Tibial nerve (tissue), 4 donors: Measurements from ENCODE around the gene PLXDC1. TPM values are rescaled to one million over a fixed set of nuclear protein-coding genes. Genes with fewer than 3 reads are reported as not detected.
A peak's percentile ranks its signal among the peaks of the same experiment; 100 is the strongest.

ENCODE experiments used
- DNase-seq, 2 donors: peaks; one replicate each; pipeline ENCODE4 v3.0.0-alpha.2; 2019; ENCODE audit warnings: low spot score in 2 of 2
- H3K27ac ChIP-seq, 4 donors: fragments of 200-600 bp; sonication (generic) in 3 of 4; one replicate each; pipeline ENCODE4 v1.5.1; 2017 to 2019; ENCODE audit warnings: mild to moderate bottlenecking in 1 of 4
- H3K27me3 ChIP-seq, 2 donors: fragments of 200-600 bp; sonication (generic) in 1 of 2; one replicate each; pipeline versions ENCODE4 v1.5.1 to v1.6.0; 2017 to 2019
- H3K36me3 ChIP-seq, 3 donors: fragments of 200-600 bp; sonication (generic); one replicate each; pipeline ENCODE4 v1.5.1; 2018 to 2019
- H3K4me1 ChIP-seq, 4 donors: fragments of 200-600 bp; sonication (generic) in 3 of 4; one replicate each; pipeline ENCODE4 v1.5.1; 2017 to 2019
- H3K4me3 ChIP-seq, 4 donors: fragments of 200-600 bp; sonication (generic) in 3 of 4; one replicate each; pipeline ENCODE4 v1.5.1; 2017 to 2019; ENCODE audit warnings: mild to moderate bottlenecking in 1 of 4, moderate library complexity in 1 of 4
- H3K9me3 ChIP-seq, 4 donors: fragments of 200-600 bp; sonication (generic) in 3 of 4; one replicate each; pipeline ENCODE4 v1.5.1; 2017 to 2019
- CTCF ChIP-seq, 5 experiments: fragments of 200-600 bp in 3 of 5; fragments of 450-650 bp in 2 of 5; sonication (generic) in 3 of 5; IDR thresholded peaks; one replicate each; pipeline ENCODE4 v1.5.1; 2016 to 2019; ENCODE audit warnings: antibody characterized with exemption in 5 of 5, mild to moderate bottlenecking in 3 of 5, moderate library complexity in 2 of 5
- EP300 ChIP-seq, 2 donors: sonication (generic); formaldehyde crosslinking; IDR thresholded peaks; one replicate each; pipeline ENCODE4 v1.6.1; 2017; ENCODE audit warnings: antibody characterized with exemption in 2 of 2, mild to moderate bottlenecking in 1 of 2
- POLR2A ChIP-seq, 2 donors: fragments of 450-650 bp; IDR thresholded peaks; one replicate each; pipeline ENCODE4 v1.6.1; 2017; ENCODE audit warnings: antibody characterized with exemption in 2 of 2, mild to moderate bottlenecking in 2 of 2, moderate library complexity in 2 of 2
- WGBS, 2 donors: methylation state at CpG; one replicate each; pipeline ENCODE4 v1.1.5; 2018; 5-methylcytosine and 5-hydroxymethylcytosine counted together
- total RNA-seq, 4 donors: library from RNA; depleted of rRNA; stranded (reverse); fragments of >200 nt; gene quantifications; one replicate each; pipeline ENCODE4 v1.1.0, GENCODE V29; 2016

PLXDC1 gene
- total RNA-seq, 4 donors from 2014 or later = 34.1 to 95.1 (median 42.4) TPM

GRCh38 chr17:39073353-39073752 lies 78.1 kb downstream of the PLXDC1 start:
- WGBS, 2 donors = 71 to 85% methylated on average over 3 of the region's 3 CpGs
- Histone ChIP-seq H3K4me3 (no peak overlapping the region), H3K27ac (no peak overlapping the region), H3K36me3 (peaks cover 0 to 6% (median 0%) of the 10 kb centered on the region in 3 donors), H3K4me1 (no peaks in the 10 kb centered on the region), H3K27me3 (no peaks in the 10 kb centered on the region), H3K9me3 (no peaks in the 10 kb centered on the region)
- TF ChIP-seq CTCF (IDR thresholded peaks at IDR 0.05) (no peak), EP300 (IDR thresholded peaks at IDR 0.05) (no peak), POLR2A (IDR thresholded peaks at IDR 0.05) (no peak)
- DNase-seq = no peak

GRCh38 chr17:39071573-39071972 lies 79.9 kb downstream of the PLXDC1 start:
- no peak for DNase-seq
- Histone ChIP-seq H3K27ac (no peak overlapping the region), H3K36me3 (peaks cover 0 to 6% (median 0%) of the 10 kb centered on the region in 3 donors), H3K27me3 (no peaks in the 10 kb centered on the region), H3K4me3 (no peak overlapping the region), H3K9me3 (no peaks in the 10 kb centered on the region), H3K4me1 (no peaks in the 10 kb centered on the region)
- WGBS, 2 donors = 79 to 89% methylated on average over 3 of the region's 4 CpGs
- no peak for TF ChIP-seq EP300 (IDR thresholded peaks at IDR 0.05)
- TF ChIP-seq CTCF (IDR thresholded peaks at IDR 0.05) = no peak
- no peak for TF ChIP-seq POLR2A (IDR thresholded peaks at IDR 0.05)

GRCh38 chr17:39069114-39069756 lies 82.2 kb downstream of the PLXDC1 start:
- WGBS, 2 donors = 73 to 75% methylated on average over 8 of the region's 8 CpGs
- no peak for DNase-seq
- H3K27ac ChIP-seq = no peak overlapping the region
- no peak overlapping the region for H3K4me3 ChIP-seq
- peaks cover 0 to 8% (median 3%) of the 10 kb centered on the region in 4 donors for H3K4me1 ChIP-seq
- TF ChIP-seq CTCF (IDR thresholded peaks at IDR 0.05) (peak; percentile 17 to 56 (median 37)), EP300 (IDR thresholded peaks at IDR 0.05) (no peak), POLR2A (IDR thresholded peaks at IDR 0.05) (no peak)
- no peaks in the 10 kb centered on the region for H3K9me3 ChIP-seq
- no peaks in the 10 kb centered on the region for H3K27me3 ChIP-seq
- H3K36me3 ChIP-seq = peaks cover 0 to 11% (median 0%) of the 10 kb centered on the region in 3 donors

GRCh38 chr17:39064819-39065218 lies 86.6 kb downstream of the PLXDC1 start:
- no peak for DNase-seq
- no peak overlapping the region for H3K27ac ChIP-seq
- WGBS, 2 donors = 73% methylated on average over 5 of the region's 5 CpGs
- no peaks in the 10 kb centered on the region for H3K9me3 ChIP-seq
- TF ChIP-seq CTCF (IDR thresholded peaks at IDR 0.05) = no peak
- no peak for TF ChIP-seq POLR2A (IDR thresholded peaks at IDR 0.05)
- TF ChIP-seq EP300 (IDR thresholded peaks at IDR 0.05) = no peak
- no peaks in the 10 kb centered on the region for H3K27me3 ChIP-seq
- peaks cover 0 to 26% (median 3%) of the 10 kb centered on the region in 4 donors for H3K4me1 ChIP-seq
- H3K4me3 ChIP-seq = no peak overlapping the region
- peaks cover 0 to 4% (median 0%) of the 10 kb centered on the region in 3 donors for H3K36me3 ChIP-seq

- Histone ChIP-seq H3K4me1 (peaks cover 0 to 26% (median 3%) of the 10 kb centered on the region in 4 donors), H3K27ac (no peak overlapping the region), H3K4me3 (no peak overlapping the region), H3K27me3 (no peaks in the 10 kb centered on the region), H3K36me3 (peaks cover 0 to 4% (median 0%) of the 10 kb centered on the region in 3 donors), H3K9me3 (no peaks in the 10 kb centered on the region)
- WGBS, 2 donors = 67 to 70% methylated on average over 5 of the region's 5 CpGs
- no peak for DNase-seq
- TF ChIP-seq CTCF (IDR thresholded peaks at IDR 0.05) (no peak), POLR2A (IDR thresholded peaks at IDR 0.05) (no peak), EP300 (IDR thresholded peaks at IDR 0.05) (no peak)
Observed at GRCh38 chr17:39064374-39064773, 87.1 kb downstream of the PLXDC1 start.
